ENCODE data around the gene BRMS1L. TPM values are rescaled to one million over a fixed set of nuclear protein-coding genes. Genes with fewer than 3 reads are reported as not detected.
"Not testable (repeated sequence)": the region's sequence is repeated elsewhere in the genome, so short reads cannot be mapped to it uniquely, and the experiment has no call there.

The BRMS1L gene
- total and polyA plus RNA-seq, 9 donors: 4.0 to 13.3 (median 9.8) TPM

DNA sequence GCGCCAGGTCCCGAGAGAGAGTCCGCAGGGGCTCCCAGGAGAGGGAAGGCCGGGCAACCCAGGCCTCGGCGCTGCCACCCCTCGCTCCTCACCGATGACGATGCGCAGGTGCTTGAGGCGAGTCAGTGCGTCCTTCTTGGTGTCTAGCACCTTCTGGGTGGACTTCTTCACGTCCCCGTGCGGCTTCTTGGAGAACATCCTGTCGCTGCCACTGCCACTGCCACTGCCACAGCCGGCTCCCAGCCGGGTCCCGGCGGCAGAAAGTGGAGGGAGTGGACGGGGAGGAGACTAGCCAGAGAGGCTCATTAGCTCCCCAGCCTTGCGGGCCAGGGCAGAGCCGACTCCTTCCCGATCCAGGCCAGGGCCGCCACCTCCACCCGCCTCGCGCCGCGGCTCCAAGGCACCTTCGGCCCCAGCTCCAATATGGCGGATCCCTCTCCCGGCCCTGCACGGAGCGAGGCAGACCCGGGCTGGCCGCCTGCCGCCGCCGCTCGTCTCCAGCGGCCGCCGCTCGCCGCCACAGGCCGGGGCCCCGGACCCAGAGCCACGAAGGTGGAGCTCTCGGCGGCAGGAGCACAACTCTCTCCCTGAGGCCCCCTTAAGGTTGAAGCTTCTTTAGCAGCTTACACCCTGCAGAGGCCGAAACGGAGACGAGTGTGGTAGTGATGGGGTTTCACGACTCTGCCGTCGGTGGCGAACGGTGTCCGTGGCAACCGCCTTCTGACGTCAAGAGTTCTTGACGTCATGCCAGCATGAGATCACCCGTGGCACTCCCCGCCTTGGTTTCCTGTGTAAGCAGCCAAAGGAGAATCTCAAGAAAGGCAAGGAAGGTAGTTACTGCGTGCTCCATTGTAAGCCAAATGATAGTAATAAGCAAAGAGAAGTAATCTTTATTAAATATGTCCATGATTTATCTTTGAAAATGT lies 17.2 kb upstream of the BRMS1L start, which contains the start of gene RALGAPA1:
TSS of gene RALGAPA1 (minus strand) at position 658 of the 926 bp plus-strand sequence. CDS start at position 198, 460 bp downstream.
- intact Hi-C loops (cut with DNase I); H3K36me3 ChIP-seq; H3K4me1 ChIP-seq (ENCODE audit: insufficient read depth); H3K27me3 ChIP-seq; H3K9me3 ChIP-seq: not testable (repeated sequence)
- peak; percentile 91 for TF ChIP-seq POLR2A (IDR thresholded peaks at IDR 0.05)
- TF ChIP-seq CTCF (IDR thresholded peaks at IDR 0.05): peak in 2 of 3 donors; percentile 77 to 78
- peak; percentile 45 for TF ChIP-seq EP300 (IDR thresholded peaks at IDR 0.05)
- peak; percentile 93 to 96 (median 96) for DNase-seq
- H3K4me3 ChIP-seq: peak within 1 kb of the TSS; percentile 85
- WGBS, 3 donors: 0 to 1% (median 1%) methylated on average over 47 to 64 of the region's 66 CpGs
- peak within 1 kb of the TSS; percentile 70 to 87 for H3K27ac ChIP-seq

- no peak for DNase-seq
- H3K36me3 ChIP-seq: no peaks in the 10 kb centered on the region
- 15 to 27% (median 21%) methylated on average over 2 of the region's 2 CpGs for WGBS, 3 donors
- TF ChIP-seq POLR2A (IDR thresholded peaks at IDR 0.05): no peak
- no peak for TF ChIP-seq CTCF (IDR thresholded peaks at IDR 0.05)
- no peak for TF ChIP-seq EP300 (IDR thresholded peaks at IDR 0.05)
- H3K9me3 ChIP-seq: no peaks in the 10 kb centered on the region
- peak overlapping the region; percentile 85 for H3K4me3 ChIP-seq
- H3K27ac ChIP-seq: peak overlapping the region in 1 of 2 donors; percentile 87
- intact Hi-C loops (cut with DNase I): no loop called here
- H3K27me3 ChIP-seq: no peaks in the 10 kb centered on the region
- H3K4me1 ChIP-seq (ENCODE audit: insufficient read depth): no peaks in the 10 kb centered on the region
These were observed 16.5 kb upstream of the BRMS1L start for GRCh38 chr14:35809597-35809996.

DNA sequence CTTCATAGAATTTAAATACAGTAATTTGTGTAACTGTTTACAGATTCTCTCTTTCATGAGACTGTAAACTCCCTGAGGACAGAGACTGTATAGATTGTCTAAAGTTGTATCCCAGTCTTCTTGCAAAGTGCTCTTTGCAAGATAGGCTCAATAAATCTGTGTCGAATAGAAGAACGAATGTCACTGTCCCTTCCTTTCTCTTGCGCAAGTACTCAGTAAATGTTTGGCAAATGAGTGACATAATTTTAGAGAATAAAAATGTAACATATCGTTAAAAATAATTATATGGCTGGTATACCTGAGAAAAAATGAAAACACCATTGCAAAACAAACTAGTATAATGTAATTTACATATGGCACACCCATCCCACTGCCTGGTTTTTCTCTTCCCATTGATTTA lies 15.2 kb upstream of the BRMS1L start:
- intact Hi-C loops (cut with DNase I): no loop called here
- no peak for DNase-seq
- WGBS, 3 donors: 94 to 97% (median 94%) methylated on average over 4 of the region's 4 CpGs
- TF ChIP-seq EP300 (IDR thresholded peaks at IDR 0.05) (no peak), POLR2A (IDR thresholded peaks at IDR 0.05) (no peak), CTCF (IDR thresholded peaks at IDR 0.05) (no peak)
- Histone ChIP-seq H3K27me3 (no peaks in the 10 kb centered on the region), H3K9me3 (no peaks in the 10 kb centered on the region), H3K27ac (no peak overlapping the region), H3K4me3 (no peak overlapping the region), H3K4me1 (ENCODE audit: insufficient read depth) (no peaks in the 10 kb centered on the region), H3K36me3 (no peaks in the 10 kb centered on the region)

GRCh38 chr14:35814371-35815005 lies 11.7 kb upstream of the BRMS1L start:
- Histone ChIP-seq H3K27ac (no peak overlapping the region), H3K27me3 (no peaks in the 10 kb centered on the region), H3K4me1 (ENCODE audit: insufficient read depth) (no peaks in the 10 kb centered on the region), H3K4me3 (no peak overlapping the region), H3K9me3 (no peaks in the 10 kb centered on the region), H3K36me3 (no peaks in the 10 kb centered on the region)
- DNase-seq: peak in 1 of 5 donors; percentile 40
- 31 to 37% (median 35%) methylated on average over 3 of the region's 3 CpGs for WGBS, 3 donors
- intact Hi-C loops (cut with DNase I): no loop called here
- no peak for TF ChIP-seq EP300 (IDR thresholded peaks at IDR 0.05)
- TF ChIP-seq CTCF (IDR thresholded peaks at IDR 0.05): no peak
- no peak for TF ChIP-seq POLR2A (IDR thresholded peaks at IDR 0.05)
